Measurements from ENCODE around the gene CYP4F3.
"Not testable (repeated sequence)": the region's sequence is repeated elsewhere in the genome, so short reads cannot be mapped to it uniquely, and the experiment has no call there.

Gene CYP4F3

DNA sequence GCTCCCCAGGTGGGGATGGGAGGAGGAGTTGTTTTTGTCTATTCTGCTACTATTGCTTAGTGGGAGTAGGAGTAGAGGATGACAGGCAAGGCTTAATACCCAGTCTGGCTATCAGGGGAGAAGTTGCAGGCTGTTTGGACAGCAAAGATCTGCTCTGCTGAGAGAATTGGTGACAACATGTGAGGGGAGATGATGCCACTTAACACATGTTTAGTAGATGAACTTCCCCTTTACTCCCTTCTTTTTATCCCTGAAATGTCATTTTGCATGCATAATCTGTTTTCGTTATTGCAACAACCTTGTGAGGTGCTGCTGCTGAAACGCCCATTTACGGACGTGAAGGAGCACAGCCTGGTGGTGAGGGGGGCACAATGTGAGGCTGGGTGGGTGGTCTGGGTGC, 29.2 kb downstream of the CYP4F3 start:
- no peak for DNase-seq (ENCODE audit: low spot score)

GRCh38 chr19:15671237-15671821, 30.6 kb downstream of the CYP4F3 start:
- DNase-seq (ENCODE audit: low spot score): no peak

GRCh38 chr19:15671891-15672579, 31.3 kb downstream of the CYP4F3 start:
- no peak for DNase-seq (ENCODE audit: low spot score)

GRCh38 chr19:15672580-15673175, 32.0 kb downstream of the CYP4F3 start, which contains the start of gene CYP4F12:
TSS of gene CYP4F12 (plus strand) at chr19:15673087. CDS start at chr19:15673530, 443 bp downstream.
- no peak for DNase-seq (ENCODE audit: low spot score)

- no peak for DNase-seq (ENCODE audit: low spot score)
These were observed 32.5 kb downstream of the CYP4F3 start for GRCh38 chr19:15673176-15673654.

DNA sequence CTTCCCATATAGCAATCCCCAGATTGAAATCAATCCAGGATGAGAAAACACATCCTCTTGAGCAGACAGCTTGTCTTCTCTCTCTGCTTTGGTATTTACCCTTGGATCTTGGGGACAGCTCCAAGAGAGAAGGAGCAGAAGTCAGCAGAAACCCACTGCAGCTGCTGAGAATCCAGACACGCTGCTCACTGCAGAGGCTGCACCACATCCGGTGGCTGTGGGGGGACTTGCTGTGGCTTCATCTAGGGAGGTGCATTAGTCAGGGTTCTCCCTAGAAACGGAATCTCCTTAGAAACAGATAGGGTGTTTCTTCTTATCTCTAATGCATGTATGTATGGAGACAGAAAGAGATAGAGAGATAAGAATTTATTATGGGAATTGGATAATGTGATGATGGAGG, 34.9 kb downstream of the CYP4F3 start:
- no peak for DNase-seq (ENCODE audit: low spot score)

GRCh38 chr19:15679089-15679488, 38.4 kb downstream of the CYP4F3 start:
- no peak for DNase-seq (ENCODE audit: low spot score)

- DNase-seq (ENCODE audit: low spot score): not testable (repeated sequence)
These were observed 39.2 kb downstream of the CYP4F3 start for GRCh38 chr19:15679865-15680264.

- no peak for DNase-seq (ENCODE audit: low spot score)
These were observed 40.0 kb downstream of the CYP4F3 start for GRCh38 chr19:15680478-15681322.

DNA sequence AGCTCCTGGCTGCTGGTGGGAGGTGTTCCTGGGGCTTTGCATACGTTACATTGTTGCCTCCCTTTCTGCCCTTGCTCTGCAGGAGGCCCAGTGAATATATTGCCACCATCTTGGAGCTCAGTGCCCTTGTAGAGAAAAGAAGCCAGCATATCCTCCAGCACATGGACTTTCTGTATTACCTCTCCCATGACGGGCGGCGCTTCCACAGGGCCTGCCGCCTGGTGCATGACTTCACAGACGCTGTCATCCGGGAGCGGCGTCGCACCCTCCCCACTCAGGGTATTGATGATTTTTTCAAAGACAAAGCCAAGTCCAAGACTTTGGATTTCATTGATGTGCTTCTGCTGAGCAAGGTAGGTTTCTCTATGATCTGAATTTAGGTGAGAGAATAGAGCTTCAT, 42.7 kb downstream of the CYP4F3 start:
- DNase-seq (ENCODE audit: low spot score): no peak

- DNase-seq (ENCODE audit: low spot score): no peak
These were observed 44.1 kb downstream of the CYP4F3 start for GRCh38 chr19:15684828-15685227.

DNA sequence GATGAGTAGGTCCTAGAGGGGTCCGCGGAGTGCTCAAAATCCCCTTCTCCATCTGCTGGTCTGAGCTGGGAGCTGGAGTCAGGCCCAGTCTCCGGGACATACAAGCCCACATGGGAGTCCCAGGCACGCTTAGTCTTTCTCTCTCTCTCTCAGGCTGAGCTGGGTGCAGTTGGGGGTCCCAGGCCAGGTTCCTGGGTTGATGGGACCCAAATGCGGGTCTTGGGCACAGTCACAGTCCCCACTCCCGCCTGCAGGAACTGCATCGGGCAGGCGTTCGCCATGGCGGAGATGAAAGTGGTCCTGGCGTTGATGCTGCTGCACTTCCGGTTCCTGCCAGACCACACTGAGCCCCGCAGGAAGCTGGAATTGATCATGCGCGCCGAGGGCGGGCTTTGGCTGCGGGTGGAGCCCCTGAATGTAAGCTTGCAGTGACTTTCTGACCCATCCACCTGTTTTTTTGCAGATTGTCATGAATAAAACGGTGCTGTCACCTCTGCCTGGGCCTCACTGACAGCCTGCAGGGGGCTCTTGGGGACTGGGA, 56.0 kb downstream of the CYP4F3 start:
- DNase-seq (ENCODE audit: low spot score): no peak

GRCh38 chr19:15701757-15702533, 61.2 kb downstream of the CYP4F3 start:
- no peak for DNase-seq (ENCODE audit: low spot score)

GRCh38 chr19:15702534-15702930, 61.8 kb downstream of the CYP4F3 start:
- no peak for DNase-seq (ENCODE audit: low spot score)
